ENCODE results near the gene DHDH.

DNA sequence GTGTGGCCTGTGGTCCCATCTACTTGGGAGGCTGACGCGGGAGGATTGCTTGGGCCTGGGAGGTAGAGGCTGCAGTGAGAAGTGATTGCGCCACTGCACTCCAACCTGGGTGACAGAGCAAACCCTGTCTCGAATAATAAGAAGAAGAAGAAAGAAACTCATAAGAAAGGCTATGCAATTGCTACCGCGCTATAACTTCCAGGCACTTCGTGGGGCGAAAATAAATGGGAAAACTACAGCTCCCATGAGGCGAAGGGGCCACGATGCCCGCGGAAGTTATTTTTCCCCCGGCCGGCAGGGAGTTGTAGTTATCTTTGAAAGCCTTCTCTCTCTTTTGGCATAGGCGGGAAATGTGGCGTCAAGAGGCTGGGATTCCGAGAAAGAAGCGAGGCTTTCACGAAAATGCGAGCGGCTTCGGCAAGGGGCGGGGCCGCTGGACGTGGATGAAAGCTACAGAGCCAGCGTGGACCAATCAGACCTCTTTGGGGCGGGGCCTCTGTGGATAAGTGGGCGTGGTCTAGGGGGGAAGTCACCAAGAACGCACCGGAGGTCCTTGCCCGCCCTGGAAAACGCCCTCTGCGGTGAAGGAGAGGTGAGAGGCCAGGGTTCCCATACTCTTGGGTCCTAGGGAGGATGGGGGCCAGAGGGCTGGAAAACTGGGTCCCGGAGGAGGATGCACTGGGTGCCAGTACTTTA lies 33.6 kb upstream of the DHDH start, which contains the start of gene NUCB1:
- no peak for TF ChIP-seq SUZ12 (IDR thresholded peaks at IDR 0.05; ENCODE audit: extremely low read depth, insufficient read depth, insufficient read length)
- no peak for TF ChIP-seq YY1 (IDR thresholded peaks at IDR 0.05; ENCODE audit: insufficient read depth, insufficient read length)
- no peak for TF ChIP-seq ZNF274 (IDR thresholded peaks at IDR 0.05; ENCODE audit: low read depth, low read length)
